HG03060 (cell line): Measurements from ENCODE around the gene ACSF2.
"Not testable (repeated sequence)": the region's sequence is repeated elsewhere in the genome, so short reads cannot be mapped to it uniquely, and the experiment has no call there.

Experiments used
- ATAC-seq: cut with Tn5 transposase; IDR thresholded peaks from one replicate; pipeline ENCODE4 v1.9.1; 2021; ENCODE audit warnings: low read depth, moderate number of reproducible peaks; ENCODE audit not compliant: unreplicated experiment

Gene ACSF2

GRCh38 chr17:50460831-50461526 is 35.0 kb downstream of the ACSF2 start:
- ATAC-seq, result no peak

GRCh38 chr17:50461550-50462132 is 35.6 kb downstream of the ACSF2 start:
- no peak for ATAC-seq

DNA sequence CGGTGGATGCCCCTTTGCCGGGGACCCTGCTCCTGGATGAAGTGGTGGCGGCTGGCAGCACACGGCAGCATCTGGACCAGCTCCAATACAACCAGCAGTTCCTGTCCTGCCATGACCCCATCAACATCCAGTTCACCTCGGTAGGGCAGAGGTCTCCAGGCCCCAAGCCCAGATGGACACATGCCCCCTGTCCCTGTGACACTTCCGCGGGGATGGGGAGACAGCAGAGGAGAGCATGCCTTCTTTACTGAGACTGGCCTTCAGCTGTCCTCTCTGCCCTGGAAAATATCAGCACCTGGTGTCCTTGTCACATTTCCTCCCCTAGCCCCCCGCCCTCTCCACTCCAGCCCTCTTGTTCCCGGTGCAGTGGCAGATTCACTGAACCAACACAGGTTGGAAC is 36.4 kb downstream of the ACSF2 start:
- no peak for ATAC-seq

GRCh38 chr17:50464121-50464520 is 38.1 kb downstream of the ACSF2 start:
- no peak for ATAC-seq

GRCh38 chr17:50464736-50465135 is 38.7 kb downstream of the ACSF2 start:
- ATAC-seq, result no peak

- no peak for ATAC-seq
Observed at GRCh38 chr17:50465171-50465570, 39.2 kb downstream of the ACSF2 start.

DNA sequence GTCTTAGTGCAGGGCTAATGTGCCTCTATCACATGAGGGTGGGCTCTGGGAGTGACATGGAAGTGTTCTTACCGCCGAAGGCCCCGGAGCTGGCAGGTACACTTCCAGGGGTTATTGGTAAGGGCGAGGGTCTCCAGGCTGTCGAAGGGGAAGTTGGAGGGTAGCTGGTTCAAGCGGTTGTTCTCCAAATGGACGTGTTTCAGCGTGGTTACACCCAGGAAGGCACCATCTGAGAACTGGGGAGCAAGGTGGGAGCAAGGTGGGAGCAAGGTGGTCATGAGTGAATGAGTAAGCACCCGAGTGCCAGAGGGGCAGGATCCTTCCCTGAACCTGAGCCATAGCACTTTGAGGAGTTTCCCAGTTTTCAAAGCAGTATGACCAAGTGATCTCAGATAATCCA is 39.6 kb downstream of the ACSF2 start:
- ATAC-seq, result no peak

DNA sequence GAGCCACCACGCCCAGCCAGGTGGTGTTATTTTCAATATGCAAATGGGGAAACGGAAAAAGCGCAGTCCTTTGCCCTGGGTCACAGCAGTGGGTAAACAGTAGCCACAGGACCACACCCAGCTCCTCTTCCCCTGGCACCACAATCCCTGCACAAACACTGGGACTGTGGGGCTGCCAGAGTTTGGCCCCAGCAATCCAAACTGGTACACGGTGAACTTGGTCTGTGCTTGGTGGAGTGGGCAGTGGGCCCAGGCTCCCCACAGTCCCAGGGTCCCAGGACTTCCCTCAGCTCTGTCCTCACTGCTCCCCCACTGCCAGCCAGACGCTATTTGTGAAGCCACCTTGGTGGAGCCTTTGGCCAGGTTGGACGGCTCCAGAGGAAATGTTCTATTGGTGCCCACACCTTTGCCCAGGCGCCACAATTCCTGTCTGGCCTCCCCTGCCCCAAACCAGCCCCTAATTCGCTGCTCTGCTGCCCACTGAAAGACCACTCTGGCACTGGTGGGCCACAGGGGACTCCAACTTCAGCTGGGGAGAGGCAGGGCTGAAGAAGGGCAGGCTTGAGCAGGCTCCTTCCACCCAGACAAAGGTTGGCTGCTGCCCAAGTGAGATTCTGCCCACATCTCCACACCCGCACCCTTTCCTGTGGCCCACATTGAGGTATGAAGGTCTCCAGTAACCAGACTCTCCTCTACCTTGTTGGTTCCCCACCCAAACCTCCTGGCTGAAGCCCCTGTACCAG is 40.5 kb downstream of the ACSF2 start:
- ATAC-seq, result no peak

DNA sequence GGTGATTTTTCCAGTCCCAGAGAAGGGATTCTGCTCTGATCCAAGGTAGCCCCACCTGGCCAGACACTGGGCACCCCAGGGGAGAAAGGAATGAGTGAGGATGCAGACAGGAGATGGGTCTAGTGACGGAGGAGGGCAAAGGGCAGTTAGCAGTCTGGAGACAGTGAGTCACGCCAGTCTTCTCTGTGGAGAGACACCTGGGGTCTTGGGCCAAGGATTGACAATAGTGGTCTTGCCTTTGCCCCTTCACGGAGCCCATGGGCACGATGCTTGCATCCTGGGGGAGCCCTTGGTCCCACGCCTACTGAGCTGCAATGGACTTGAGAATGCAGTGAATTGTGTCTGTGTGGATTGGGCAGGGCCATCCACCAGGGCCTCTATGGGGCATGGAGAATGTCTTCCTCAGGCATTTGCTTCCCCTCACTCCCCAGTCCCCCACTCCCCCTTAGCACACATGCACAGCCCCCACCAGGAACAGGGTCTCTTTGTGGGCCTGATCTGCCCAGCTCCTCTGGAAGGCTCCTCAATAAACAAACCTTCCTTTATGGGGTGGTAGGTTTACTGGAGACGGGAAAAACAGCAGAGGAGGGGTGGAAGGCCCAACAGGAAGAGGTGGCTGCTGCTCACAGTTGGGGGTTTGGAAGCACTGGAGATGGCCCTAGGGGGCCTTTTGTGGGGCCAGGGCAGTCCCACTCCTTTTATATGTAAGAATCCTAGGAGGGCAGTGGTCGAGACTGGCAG is 41.3 kb downstream of the ACSF2 start:
- no peak for ATAC-seq

- ATAC-seq, result no peak
Observed at GRCh38 chr17:50467855-50468303, 41.9 kb downstream of the ACSF2 start.

- ATAC-seq, result no peak
Observed at GRCh38 chr17:50468304-50469207, 42.5 kb downstream of the ACSF2 start, which contains the start of gene CHAD. Gene CHAD (minus strand): TSS chr17:50468880. CDS start chr17:50468813, 67 bp downstream.

GRCh38 chr17:50469208-50469605 is 43.2 kb downstream of the ACSF2 start:
- no peak for ATAC-seq

- ATAC-seq, result no peak
Observed at GRCh38 chr17:50469671-50470305, 43.8 kb downstream of the ACSF2 start.

DNA sequence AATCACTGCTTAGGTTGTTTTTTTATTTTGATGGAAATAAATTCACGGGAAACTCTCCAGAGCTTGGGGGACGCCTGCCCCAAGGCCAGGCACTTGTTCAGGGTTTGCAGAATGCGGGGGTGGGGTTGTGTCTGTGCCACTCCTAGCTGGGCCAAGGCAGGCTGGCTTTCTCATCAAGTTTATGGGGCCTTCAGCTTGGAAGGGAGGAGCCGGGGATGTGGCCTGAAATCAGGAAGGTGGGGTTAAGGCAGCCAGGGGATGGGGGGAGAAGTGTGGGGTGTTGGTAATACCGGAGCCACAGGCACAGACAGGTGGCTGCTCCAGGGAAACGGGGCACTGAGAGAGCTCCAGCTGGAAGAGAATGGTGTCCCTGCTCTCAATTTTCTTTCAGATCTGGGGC is 44.4 kb downstream of the ACSF2 start:
- no peak for ATAC-seq

GRCh38 chr17:50471009-50471905 is 45.2 kb downstream of the ACSF2 start:
- no peak for ATAC-seq

GRCh38 chr17:50472286-50472685 is 46.3 kb downstream of the ACSF2 start:
- no peak for ATAC-seq

- not testable (repeated sequence) for ATAC-seq
Observed at GRCh38 chr17:50472761-50473161, 46.7 kb downstream of the ACSF2 start.

DNA sequence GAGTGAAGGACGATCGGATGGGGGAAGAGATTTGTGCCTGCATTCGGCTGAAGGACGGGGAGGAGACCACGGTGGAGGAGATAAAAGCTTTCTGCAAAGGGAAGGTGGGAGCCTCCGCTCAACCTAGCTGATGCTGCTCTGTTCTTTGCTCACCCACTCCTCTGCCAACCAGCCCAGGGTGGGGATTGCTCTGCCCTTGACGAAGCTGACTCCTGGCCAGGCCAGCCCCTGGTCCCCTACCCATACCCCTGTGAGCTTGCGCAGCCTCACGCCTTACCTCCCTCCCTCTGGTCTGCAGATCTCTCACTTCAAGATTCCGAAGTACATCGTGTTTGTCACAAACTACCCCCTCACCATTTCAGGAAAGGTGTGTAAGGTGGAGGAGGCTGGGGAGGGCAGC is 47.9 kb downstream of the ACSF2 start:
- no peak for ATAC-seq
